Left lung (tissue), 10 donors: ENCODE data around the gene MAGI1. TPM values are rescaled to one million over a fixed set of nuclear protein-coding genes. Genes with fewer than 3 reads are reported as not detected.

Experiments
- ATAC-seq: fragments of 200-7000 bp; cut with Tn5 transposase; one replicate; pipeline ENCODE4 v1.9.1; 2020; ENCODE audit warnings: moderate library complexity
- DNase-seq, 4 donors: peaks; one replicate each; pipeline ENCODE4 v3.0.0-alpha.2; 2013 to 2020
- H3K27ac ChIP-seq, 2 donors: fragments of 200-600 bp; sonication (generic) in 1 of 2; one replicate each; pipeline versions ENCODE4 v1.5.0 to v1.8.0; 2020 to 2021
- H3K27me3 ChIP-seq, 2 donors: fragments of 200-600 bp; sonication (generic) in 1 of 2; one replicate each; pipeline versions ENCODE4 v1.5.0 to v1.8.0; 2020 to 2021
- H3K36me3 ChIP-seq, 2 donors: fragments of 200-600 bp; sonication (generic) in 1 of 2; one replicate each; pipeline versions ENCODE4 v1.5.0 to v1.8.0; 2020 to 2021
- H3K4me1 ChIP-seq, 2 donors: fragments of 200-600 bp; one replicate each; pipeline ENCODE4 v1.8.0; 2021
- H3K4me3 ChIP-seq, 2 donors: fragments of 200-600 bp; sonication (generic) in 1 of 2; one replicate each; pipeline versions ENCODE4 v1.5.0 to v1.8.0; 2020 to 2021; ENCODE audit warnings: mild to moderate bottlenecking in 1 of 2
- H3K9me3 ChIP-seq, 2 donors: fragments of 200-600 bp; sonication (generic) in 1 of 2; one replicate each; pipeline versions ENCODE4 v1.5.0 to v1.8.0; 2020 to 2021
- intact Hi-C, 2 donors: fragments of 100-400 bp; cut with DNase I; formaldehyde crosslinking; loops; one replicate each; pipeline versions ENCODE4 v1.11.2 to v1.14.2; 2022
- polyA plus RNA-seq, 6 donors: library from polyadenylated mRNA; unstranded; fragments of 120-200 nt; gene quantifications; one replicate each; pipeline ENCODE4 v1.2.1, GENCODE V29; 2013; ENCODE audit not compliant: insufficient read length in 6 of 6
- total RNA-seq, 2 donors: library from RNA; stranded (reverse); fragmentation: NEBNext Ultra II Directional; extraction: Animal tissue kit (Norgen Biotek cat#: 25700); gene quantifications; one replicate each; pipeline ENCODE4 v1.2.1, GENCODE V29; 2021
- TF ChIP-seq, protein P1 (sequence below), 2 donors: fragments of 200-600 bp; sonication (generic) in 1 of 2; IDR thresholded peaks; one replicate each; pipeline versions ENCODE4 v1.5.0 to v1.8.0; 2021; ENCODE audit warnings: antibody characterized with exemption in 2 of 2
- donor health status: DM: no; HTN: yes; CAD: no.
- donor health status: DM: no; HTN: no; CAD: no.

MAGI1 gene
- total and polyA plus RNA-seq, 8 donors: 25.4 to 32.0 (median 28.7) TPM

DNA sequence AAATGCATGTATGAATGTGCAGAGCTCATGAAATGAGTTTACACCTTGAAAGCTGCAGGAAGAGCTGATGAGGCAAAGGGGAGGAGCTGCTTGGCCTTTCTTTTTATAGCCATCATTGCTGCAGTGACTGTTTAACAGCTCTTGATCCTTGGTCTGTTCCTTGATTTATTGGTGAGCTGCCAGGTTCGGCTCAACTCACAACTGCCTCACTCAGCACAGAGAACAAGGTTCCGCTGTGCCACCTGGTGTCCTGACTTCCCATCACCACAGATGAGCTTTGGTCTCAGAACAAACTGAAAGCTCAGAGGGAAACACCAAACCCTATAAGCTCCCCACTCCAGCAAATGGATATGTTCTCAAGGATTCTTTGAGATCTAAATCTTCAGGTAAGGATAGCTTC, 626.1 kb downstream of the MAGI1 start:
- TF ChIP-seq, protein P1, sequence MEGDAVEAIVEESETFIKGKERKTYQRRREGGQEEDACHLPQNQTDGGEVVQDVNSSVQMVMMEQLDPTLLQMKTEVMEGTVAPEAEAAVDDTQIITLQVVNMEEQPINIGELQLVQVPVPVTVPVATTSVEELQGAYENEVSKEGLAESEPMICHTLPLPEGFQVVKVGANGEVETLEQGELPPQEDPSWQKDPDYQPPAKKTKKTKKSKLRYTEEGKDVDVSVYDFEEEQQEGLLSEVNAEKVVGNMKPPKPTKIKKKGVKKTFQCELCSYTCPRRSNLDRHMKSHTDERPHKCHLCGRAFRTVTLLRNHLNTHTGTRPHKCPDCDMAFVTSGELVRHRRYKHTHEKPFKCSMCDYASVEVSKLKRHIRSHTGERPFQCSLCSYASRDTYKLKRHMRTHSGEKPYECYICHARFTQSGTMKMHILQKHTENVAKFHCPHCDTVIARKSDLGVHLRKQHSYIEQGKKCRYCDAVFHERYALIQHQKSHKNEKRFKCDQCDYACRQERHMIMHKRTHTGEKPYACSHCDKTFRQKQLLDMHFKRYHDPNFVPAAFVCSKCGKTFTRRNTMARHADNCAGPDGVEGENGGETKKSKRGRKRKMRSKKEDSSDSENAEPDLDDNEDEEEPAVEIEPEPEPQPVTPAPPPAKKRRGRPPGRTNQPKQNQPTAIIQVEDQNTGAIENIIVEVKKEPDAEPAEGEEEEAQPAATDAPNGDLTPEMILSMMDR (IDR thresholded peaks at IDR 0.05): no peak
- Histone ChIP-seq H3K36me3 (no peaks in the 10 kb centered on the region), H3K27me3 (no peaks in the 10 kb centered on the region), H3K27ac (no peak overlapping the region), H3K4me1 (no peaks in the 10 kb centered on the region), H3K4me3 (no peak overlapping the region), H3K9me3 (no peaks in the 10 kb centered on the region)
- intact Hi-C loops: no loop called here
- ATAC-seq: peak; percentile 86
- DNase-seq: peak in 1 of 4 donors; percentile 64

DNA sequence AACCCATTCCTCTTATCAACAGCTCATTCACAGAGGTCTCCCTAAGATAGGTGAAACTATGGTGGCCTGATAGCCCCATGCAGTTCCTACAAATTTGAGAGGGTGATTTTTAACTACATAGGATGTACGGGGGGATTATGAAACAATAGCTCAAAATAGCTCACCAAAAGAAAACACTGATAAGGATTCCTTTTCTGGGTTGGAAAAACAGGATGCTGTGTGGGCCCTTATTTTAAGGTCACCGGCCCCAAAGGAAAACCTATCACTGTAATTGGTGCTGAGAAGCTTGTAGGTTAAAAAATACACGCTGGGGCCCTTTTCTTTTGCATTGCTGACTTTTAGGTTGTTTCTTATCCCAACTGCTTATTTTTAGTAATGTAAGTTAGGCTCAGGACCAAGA, 627.4 kb downstream of the MAGI1 start:
- Histone ChIP-seq H3K36me3 (no peaks in the 10 kb centered on the region), H3K4me3 (no peak overlapping the region), H3K9me3 (no peaks in the 10 kb centered on the region), H3K27ac (no peak overlapping the region), H3K27me3 (no peaks in the 10 kb centered on the region), H3K4me1 (no peaks in the 10 kb centered on the region)
- intact Hi-C loops: no loop called here
- ATAC-seq (no peak), DNase-seq (no peak)
- TF ChIP-seq, protein P1 (IDR thresholded peaks at IDR 0.05): no peak

DNA sequence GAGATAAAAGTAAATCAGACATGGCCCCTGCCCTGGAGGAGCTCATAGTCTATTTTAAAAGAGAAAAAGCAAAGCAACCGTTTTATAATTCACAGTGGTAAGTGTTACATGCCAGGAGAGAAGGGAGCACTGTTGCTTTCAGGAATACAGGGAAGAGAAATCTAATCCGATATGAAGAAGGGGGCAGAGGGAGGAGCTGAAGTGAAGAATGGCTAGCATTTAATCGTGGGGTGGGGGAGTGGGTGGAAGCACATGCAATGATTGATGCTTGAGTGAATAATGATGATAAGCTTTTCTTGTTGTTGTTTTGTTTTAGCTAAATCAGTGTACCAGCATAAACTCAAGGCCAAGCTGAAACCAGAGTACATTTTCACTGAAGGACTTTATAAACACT, 629.5 kb downstream of the MAGI1 start:
- Histone ChIP-seq H3K9me3 (no peaks in the 10 kb centered on the region), H3K27me3 (no peaks in the 10 kb centered on the region), H3K4me1 (no peaks in the 10 kb centered on the region), H3K27ac (no peak overlapping the region), H3K4me3 (no peak overlapping the region), H3K36me3 (no peaks in the 10 kb centered on the region)
- TF ChIP-seq, protein P1 (IDR thresholded peaks at IDR 0.05): no peak
- intact Hi-C loops: no loop called here
- no peak for DNase-seq
- ATAC-seq: no peak

DNA sequence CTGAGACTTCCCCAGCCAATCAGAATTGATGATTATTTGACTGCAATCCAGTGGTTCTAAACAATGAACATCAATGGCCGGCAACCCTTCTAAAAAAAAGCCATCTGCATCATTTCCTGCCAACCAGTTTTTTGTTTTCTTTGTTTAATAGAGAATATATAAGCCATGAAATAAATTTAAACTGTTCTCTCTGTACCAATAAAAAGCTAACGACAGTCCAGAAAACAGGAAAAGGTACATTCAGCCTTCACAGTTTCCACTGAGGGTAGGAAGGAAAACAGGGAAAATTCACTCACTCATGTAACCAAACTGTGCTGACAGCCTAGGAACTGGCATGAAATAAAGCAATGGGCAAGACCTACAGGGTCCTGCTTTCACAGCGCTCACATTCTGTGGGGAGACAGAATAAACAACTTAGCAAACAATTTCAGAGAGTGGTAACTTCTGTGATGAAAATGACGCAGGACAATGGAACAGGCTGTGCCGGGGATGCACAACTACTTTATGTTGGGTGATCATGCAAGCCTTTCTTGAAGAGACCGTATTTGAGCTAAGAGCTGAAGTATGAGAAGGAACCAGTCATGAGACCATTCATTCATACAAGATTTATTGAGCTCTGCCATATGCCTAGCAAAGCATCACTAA, 630.1 kb downstream of the MAGI1 start:
- Histone ChIP-seq H3K27me3 (no peaks in the 10 kb centered on the region), H3K9me3 (no peaks in the 10 kb centered on the region), H3K27ac (peak overlapping the region in 1 of 2 donors; percentile 43), H3K36me3 (no peaks in the 10 kb centered on the region), H3K4me1 (no peaks in the 10 kb centered on the region), H3K4me3 (no peak overlapping the region)
- intact Hi-C loops: no loop called here
- ATAC-seq (no peak), DNase-seq (no peak)
- TF ChIP-seq, protein P1 (IDR thresholded peaks at IDR 0.05): no peak

DNA sequence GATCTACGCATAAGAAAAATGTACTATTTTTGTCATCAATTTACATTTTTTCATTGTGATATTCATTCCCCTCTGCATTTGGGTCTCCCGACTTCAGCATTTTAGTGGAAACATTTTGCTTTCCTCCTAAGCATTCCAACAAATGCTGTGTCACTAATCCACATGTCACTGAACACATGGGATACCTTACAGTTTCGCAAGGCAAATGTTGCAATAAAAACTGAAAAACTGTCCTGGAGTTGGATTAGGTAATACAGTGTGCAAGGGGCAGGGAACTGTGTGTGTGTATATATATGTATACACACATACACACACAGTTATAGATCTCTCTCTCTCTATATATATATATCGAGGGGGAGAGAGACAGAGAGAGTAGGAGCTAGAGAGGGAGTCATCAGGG, 632.2 kb downstream of the MAGI1 start:
- TF ChIP-seq, protein P1 (IDR thresholded peaks at IDR 0.05): no peak
- intact Hi-C loops: no loop called here
- no peaks in the 10 kb centered on the region for H3K9me3 ChIP-seq
- no peaks in the 10 kb centered on the region for H3K36me3 ChIP-seq
- H3K4me1 ChIP-seq: no peaks in the 10 kb centered on the region
- no peak overlapping the region for H3K4me3 ChIP-seq
- ATAC-seq (no peak), DNase-seq (no peak)
- no peaks in the 10 kb centered on the region for H3K27me3 ChIP-seq
- no peak overlapping the region for H3K27ac ChIP-seq
